Trophoblast cell (in vitro differentiated cells and primary cell): ENCODE results near the gene KCNH6.

Experiments used
- DNase-seq, 2 donors: peaks; one replicate each; pipeline ENCODE4 v3.0.0-alpha.2; 2016
- H2AFZ ChIP-seq: 2 replicates; pipeline ENCODE4 v1.6.1; 2013; ENCODE audit warnings: low read length, moderate library complexity, mild to moderate bottlenecking; ENCODE audit not compliant: insufficient read depth, poor library complexity
- H2AK5ac ChIP-seq: 2 replicates; pipeline ENCODE4 v1.6.1; 2013; ENCODE audit warnings: mild to moderate bottlenecking, low read length
- H2BK120ac ChIP-seq: 2 replicates; pipeline ENCODE4 v1.6.1; 2013; ENCODE audit warnings: low read length, mild to moderate bottlenecking, moderate library complexity; ENCODE audit not compliant: insufficient read depth, poor library complexity
- H2BK12ac ChIP-seq: 2 replicates; pipeline ENCODE4 v1.6.1; 2013; ENCODE audit warnings: mild to moderate bottlenecking, low read length, moderate library complexity
- H2BK5ac ChIP-seq: 2 replicates; pipeline ENCODE4 v1.6.1; 2013; ENCODE audit warnings: low read length, low read depth, moderate library complexity, mild to moderate bottlenecking; ENCODE audit not compliant: poor library complexity
- H3K14ac ChIP-seq: 2 replicates; pipeline ENCODE4 v1.6.1; 2013; ENCODE audit warnings: mild to moderate bottlenecking, low read length
- H3K18ac ChIP-seq: 2 replicates; pipeline ENCODE4 v1.6.1; 2013; ENCODE audit warnings: mild to moderate bottlenecking, low read length
- H3K23ac ChIP-seq: 2 replicates; pipeline ENCODE4 v1.6.1; 2013; ENCODE audit warnings: low read length
- H3K27ac ChIP-seq: 2 replicates; pipeline ENCODE4 v1.5.1; 2013; ENCODE audit warnings: low read depth, mild to moderate bottlenecking, inconsistent platforms, low read length, moderate library complexity
- H3K27me3 ChIP-seq: 2 replicates; pipeline ENCODE4 v1.6.1; 2013; ENCODE audit warnings: inconsistent platforms, mild to moderate bottlenecking, low read length, moderate library complexity; ENCODE audit not compliant: insufficient read depth
- H3K36me3 ChIP-seq, 2 experiments: 1 replicate in 1 of 2; 2 replicates in 1 of 2; pipeline ENCODE4 v1.6.1; 2013; ENCODE audit warnings: low read length in 2 of 2, mild to moderate bottlenecking in 2 of 2, moderate library complexity in 1 of 2; ENCODE audit not compliant: insufficient read depth in 2 of 2, control insufficient read depth in 1 of 2
- H3K4ac ChIP-seq: 2 replicates; pipeline ENCODE4 v1.6.1; 2013; ENCODE audit warnings: low read depth, mild to moderate bottlenecking, low read length, moderate library complexity
- H3K4me1 ChIP-seq, 2 experiments: 1 replicate in 1 of 2; 2 replicates in 1 of 2; pipeline ENCODE4 v1.6.1; 2013; ENCODE audit warnings: low read length in 2 of 2, mild to moderate bottlenecking in 2 of 2, moderate library complexity in 1 of 2; ENCODE audit not compliant: insufficient read depth in 2 of 2, control insufficient read depth in 1 of 2
- H3K4me2 ChIP-seq: 2 replicates; pipeline ENCODE4 v1.6.1; 2013; ENCODE audit warnings: inconsistent platforms, mild to moderate bottlenecking, low read length, moderate library complexity
- H3K4me3 ChIP-seq: 2 replicates; pipeline ENCODE4 v1.5.1; 2013; ENCODE audit warnings: mild to moderate bottlenecking, low read depth, low read length, inconsistent platforms
- H3K79me1 ChIP-seq: one replicate; pipeline ENCODE4 v1.6.1; 2013; ENCODE audit warnings: low read length
- H3K79me2 ChIP-seq: 2 replicates; pipeline ENCODE4 v1.6.1; 2013; ENCODE audit warnings: low read length, mild to moderate bottlenecking; ENCODE audit not compliant: control insufficient read depth, insufficient read depth, poor library complexity
- H3K9ac ChIP-seq: 2 replicates; pipeline ENCODE4 v1.6.1; 2013; ENCODE audit warnings: mild to moderate bottlenecking, low read length
- H3K9me3 ChIP-seq: 2 replicates; pipeline ENCODE4 v1.6.1; 2013; ENCODE audit warnings: low read depth, mild to moderate bottlenecking, control low read depth, inconsistent platforms, low read length; ENCODE audit not compliant: insufficient read depth
- H4K12ac ChIP-seq: 2 replicates; pipeline ENCODE4 v1.6.1; 2013; ENCODE audit warnings: low read depth, mild to moderate bottlenecking, low read length, moderate library complexity
- H4K8ac ChIP-seq: 2 replicates; pipeline ENCODE4 v1.6.1; 2013; ENCODE audit warnings: low read depth, mild to moderate bottlenecking, low read length, moderate library complexity
- H4K91ac ChIP-seq: one replicate; pipeline ENCODE4 v1.6.1; 2013; ENCODE audit warnings: low read depth, mild to moderate bottlenecking, low read length, moderate library complexity
- WGBS: extraction: QIAGEN DNeasy Blood & Tissue Kit; methylation state at CpG from one replicate; pipeline ENCODE4 v1.1.7; 2013; ENCODE audit warnings: missing lambda C conversion rate; ENCODE audit not compliant: insufficient read length, insufficient coverage; ENCODE audit errors: extremely low coverage; 5-methylcytosine and 5-hydroxymethylcytosine counted together

The KCNH6 gene

GRCh38 chr17:63533433-63534077, 10.4 kb downstream of the KCNH6 start:
- no peak for DNase-seq
- Histone ChIP-seq H3K18ac (no peak overlapping the region), H3K79me2 (no peaks in the 10 kb centered on the region), H3K9ac (no peak overlapping the region), H3K4me2 (no peak overlapping the region), H3K9me3 (peaks cover 2% of the 10 kb centered on the region), H3K27me3 (no peaks in the 10 kb centered on the region), H3K4me3 (no peak overlapping the region), H2BK120ac (no peak overlapping the region), H3K27ac (no peak overlapping the region), H2AFZ (no peak overlapping the region), H2BK5ac (no peak overlapping the region), H3K4me1 (no peaks in the 10 kb centered on the region), H3K23ac (no peak overlapping the region), H3K4ac (no peak overlapping the region), H4K8ac (no peak overlapping the region), H4K91ac (no peak overlapping the region), H2AK5ac (no peak overlapping the region), H3K79me1 (no peaks in the 10 kb centered on the region), H4K12ac (no peak overlapping the region), H3K14ac (no peak overlapping the region), H3K36me3 (no peaks in the 10 kb centered on the region), H2BK12ac (no peak overlapping the region)
- WGBS: no CpG with 5 or more reads among the region's 20 CpGs

GRCh38 chr17:63534078-63534570, 11.0 kb downstream of the KCNH6 start:
- Histone ChIP-seq H3K18ac (no peak overlapping the region), H3K27me3 (no peaks in the 10 kb centered on the region), H4K91ac (no peak overlapping the region), H2BK12ac (no peak overlapping the region), H3K23ac (no peak overlapping the region), H3K79me2 (no peaks in the 10 kb centered on the region), H3K14ac (no peak overlapping the region), H3K4me3 (no peak overlapping the region), H3K4me1 (no peaks in the 10 kb centered on the region), H2BK120ac (no peak overlapping the region), H3K27ac (no peak overlapping the region), H3K4me2 (no peak overlapping the region), H3K4ac (no peak overlapping the region), H3K36me3 (no peaks in the 10 kb centered on the region), H4K12ac (no peak overlapping the region), H2BK5ac (no peak overlapping the region), H2AFZ (no peak overlapping the region), H3K9me3 (peaks cover 2% of the 10 kb centered on the region), H3K79me1 (no peaks in the 10 kb centered on the region), H4K8ac (no peak overlapping the region), H3K9ac (no peak overlapping the region), H2AK5ac (no peak overlapping the region)
- WGBS: no CpG with 5 or more reads among the region's 17 CpGs
- no peak for DNase-seq

GRCh38 chr17:63534816-63535455, 11.8 kb downstream of the KCNH6 start:
- no peak for DNase-seq
- Histone ChIP-seq H2BK5ac (no peak overlapping the region), H3K27ac (no peak overlapping the region), H2BK12ac (no peak overlapping the region), H3K79me1 (no peaks in the 10 kb centered on the region), H3K4me1 (no peaks in the 10 kb centered on the region), H3K4ac (no peak overlapping the region), H4K91ac (no peak overlapping the region), H3K36me3 (no peaks in the 10 kb centered on the region), H3K27me3 (no peaks in the 10 kb centered on the region), H4K12ac (no peak overlapping the region), H2BK120ac (no peak overlapping the region), H3K14ac (no peak overlapping the region), H2AK5ac (no peak overlapping the region), H4K8ac (no peak overlapping the region), H3K4me3 (no peak overlapping the region), H3K23ac (no peak overlapping the region), H3K18ac (no peak overlapping the region), H3K9ac (no peak overlapping the region), H3K9me3 (peaks cover 2% of the 10 kb centered on the region), H3K79me2 (no peaks in the 10 kb centered on the region), H3K4me2 (no peak overlapping the region), H2AFZ (no peak overlapping the region)
- WGBS: no CpG with 5 or more reads among the region's 13 CpGs

- no peak overlapping the region for H2BK12ac ChIP-seq
- peaks cover 2% of the 10 kb centered on the region for H3K9me3 ChIP-seq
- no peak overlapping the region for H4K8ac ChIP-seq
- no peak overlapping the region for H3K4me3 ChIP-seq
- no peak for DNase-seq
- H3K79me2 ChIP-seq: no peaks in the 10 kb centered on the region
- H3K14ac ChIP-seq: no peak overlapping the region
- no peaks in the 10 kb centered on the region for H3K27me3 ChIP-seq
- no peak overlapping the region for H3K9ac ChIP-seq
- no peak overlapping the region for H2BK120ac ChIP-seq
- H4K12ac ChIP-seq: no peak overlapping the region
- no peak overlapping the region for H3K4ac ChIP-seq
- H3K36me3 ChIP-seq: no peaks in the 10 kb centered on the region
- H3K79me1 ChIP-seq: no peaks in the 10 kb centered on the region
- WGBS: no CpG with 5 or more reads among the region's 24 CpGs
- H3K4me2 ChIP-seq: no peak overlapping the region
- H3K4me1 ChIP-seq: no peaks in the 10 kb centered on the region
- H4K91ac ChIP-seq: no peak overlapping the region
- H2BK5ac ChIP-seq: no peak overlapping the region
- H2AFZ ChIP-seq: no peak overlapping the region
- H3K27ac ChIP-seq: no peak overlapping the region
- H3K18ac ChIP-seq: no peak overlapping the region
- H2AK5ac ChIP-seq: no peak overlapping the region
- no peak overlapping the region for H3K23ac ChIP-seq
Observed at GRCh38 chr17:63535640-63536039, 12.5 kb downstream of the KCNH6 start.
